ENCODE results near the gene KRTAP5-3.

KRTAP5-3 gene

DNA sequence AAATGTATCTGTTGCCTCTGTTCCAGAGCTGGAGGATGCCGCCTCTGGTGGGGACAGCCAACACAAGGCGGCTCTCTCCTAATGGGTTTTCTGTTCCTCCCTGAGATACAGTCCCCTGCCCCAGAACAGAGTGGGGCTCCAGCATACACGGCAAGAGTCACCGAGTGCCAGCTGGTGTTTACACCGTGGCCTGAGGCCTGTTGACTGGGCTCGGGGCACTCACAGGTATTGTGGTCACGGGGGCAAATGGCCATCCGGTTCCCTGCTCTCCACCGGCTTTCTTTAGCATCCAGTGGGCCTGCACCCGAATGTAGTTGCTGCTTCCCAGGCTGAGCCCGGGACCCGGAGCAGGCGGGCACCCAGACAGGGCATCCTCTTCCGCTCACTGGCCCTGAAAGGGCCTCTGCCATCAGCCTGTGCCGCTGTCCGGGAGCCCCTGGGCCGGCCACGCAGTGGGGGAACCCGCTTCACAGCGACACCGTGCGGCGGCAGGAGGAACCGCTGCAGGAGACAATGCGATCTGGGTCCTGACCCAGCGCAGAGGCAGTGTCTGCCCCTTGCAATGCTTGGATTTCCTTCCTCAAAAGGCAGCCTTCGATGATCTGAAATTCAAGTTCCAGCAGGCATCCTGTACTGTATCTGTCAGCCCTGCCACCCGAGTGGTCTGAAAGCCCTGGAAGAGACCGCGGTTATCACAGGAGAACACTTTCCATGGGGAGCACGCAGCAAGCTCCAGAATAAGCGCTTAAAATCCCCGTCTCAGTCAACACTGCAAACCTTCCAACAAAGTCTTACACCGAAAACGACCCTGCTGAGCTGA lies 20.5 kb upstream of the KRTAP5-3 start (continued):
- TF ChIP-seq, protein P1, sequence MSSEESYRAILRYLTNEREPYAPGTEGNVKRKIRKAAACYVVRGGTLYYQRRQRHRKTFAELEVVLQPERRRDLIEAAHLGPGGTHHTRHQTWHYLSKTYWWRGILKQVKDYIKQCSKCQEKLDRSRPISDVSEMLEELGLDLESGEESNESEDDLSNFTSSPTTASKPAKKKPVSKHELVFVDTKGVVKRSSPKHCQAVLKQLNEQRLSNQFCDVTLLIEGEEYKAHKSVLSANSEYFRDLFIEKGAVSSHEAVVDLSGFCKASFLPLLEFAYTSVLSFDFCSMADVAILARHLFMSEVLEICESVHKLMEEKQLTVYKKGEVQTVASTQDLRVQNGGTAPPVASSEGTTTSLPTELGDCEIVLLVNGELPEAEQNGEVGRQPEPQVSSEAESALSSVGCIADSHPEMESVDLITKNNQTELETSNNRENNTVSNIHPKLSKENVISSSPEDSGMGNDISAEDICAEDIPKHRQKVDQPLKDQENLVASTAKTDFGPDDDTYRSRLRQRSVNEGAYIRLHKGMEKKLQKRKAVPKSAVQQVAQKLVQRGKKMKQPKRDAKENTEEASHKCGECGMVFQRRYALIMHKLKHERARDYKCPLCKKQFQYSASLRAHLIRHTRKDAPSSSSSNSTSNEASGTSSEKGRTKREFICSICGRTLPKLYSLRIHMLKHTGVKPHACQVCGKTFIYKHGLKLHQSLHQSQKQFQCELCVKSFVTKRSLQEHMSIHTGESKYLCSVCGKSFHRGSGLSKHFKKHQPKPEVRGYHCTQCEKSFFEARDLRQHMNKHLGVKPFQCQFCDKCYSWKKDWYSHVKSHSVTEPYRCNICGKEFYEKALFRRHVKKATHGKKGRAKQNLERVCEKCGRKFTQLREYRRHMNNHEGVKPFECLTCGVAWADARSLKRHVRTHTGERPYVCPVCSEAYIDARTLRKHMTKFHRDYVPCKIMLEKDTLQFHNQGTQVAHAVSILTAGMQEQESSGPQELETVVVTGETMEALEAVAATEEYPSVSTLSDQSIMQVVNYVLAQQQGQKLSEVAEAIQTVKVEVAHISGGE (tag by site-specific recombination; conservative IDR thresholded peaks at IDR 0.05; ENCODE audit: low read depth) = no peak
- TF ChIP-seq ZNF398 (tag by site-specific recombination; IDR thresholded peaks at IDR 0.05) = no peak
- no peak for TF ChIP-seq ZSCAN18 (tag by site-specific recombination; IDR thresholded peaks at IDR 0.05)
- no peak for TF ChIP-seq KLF8 (tag by site-specific recombination; IDR thresholded peaks at IDR 0.05)
- TF ChIP-seq ZNF335 (tag by site-specific recombination; conservative IDR thresholded peaks at IDR 0.05) = peak; percentile 61
- TF ChIP-seq GLIS1 (tag by site-specific recombination; IDR thresholded peaks at IDR 0.05) = peak; percentile 62
- TF ChIP-seq, protein P2, sequence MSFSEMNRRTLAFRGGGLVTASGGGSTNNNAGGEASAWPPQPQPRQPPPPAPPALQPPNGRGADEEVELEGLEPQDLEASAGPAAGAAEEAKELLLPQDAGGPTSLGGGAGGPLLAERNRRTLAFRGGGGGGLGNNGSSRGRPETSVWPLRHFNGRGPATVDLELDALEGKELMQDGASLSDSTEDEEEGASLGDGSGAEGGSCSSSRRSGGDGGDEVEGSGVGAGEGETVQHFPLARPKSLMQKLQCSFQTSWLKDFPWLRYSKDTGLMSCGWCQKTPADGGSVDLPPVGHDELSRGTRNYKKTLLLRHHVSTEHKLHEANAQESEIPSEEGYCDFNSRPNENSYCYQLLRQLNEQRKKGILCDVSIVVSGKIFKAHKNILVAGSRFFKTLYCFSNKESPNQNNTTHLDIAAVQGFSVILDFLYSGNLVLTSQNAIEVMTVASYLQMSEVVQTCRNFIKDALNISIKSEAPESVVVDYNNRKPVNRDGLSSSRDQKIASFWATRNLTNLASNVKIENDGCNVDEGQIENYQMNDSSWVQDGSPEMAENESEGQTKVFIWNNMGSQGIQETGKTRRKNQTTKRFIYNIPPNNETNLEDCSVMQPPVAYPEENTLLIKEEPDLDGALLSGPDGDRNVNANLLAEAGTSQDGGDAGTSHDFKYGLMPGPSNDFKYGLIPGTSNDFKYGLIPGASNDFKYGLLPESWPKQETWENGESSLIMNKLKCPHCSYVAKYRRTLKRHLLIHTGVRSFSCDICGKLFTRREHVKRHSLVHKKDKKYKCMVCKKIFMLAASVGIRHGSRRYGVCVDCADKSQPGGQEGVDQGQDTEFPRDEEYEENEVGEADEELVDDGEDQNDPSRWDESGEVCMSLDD (tag by site-specific recombination; IDR thresholded peaks at IDR 0.05) = 0 out of 2 replicates have a peak, but pooled peaks have one; percentile 30
- no peak for TF ChIP-seq IKZF3 (tag by site-specific recombination; IDR thresholded peaks at IDR 0.05)
- no peak for TF ChIP-seq KLF9 (tag by site-specific recombination; IDR thresholded peaks at IDR 0.05; ENCODE audit: low read depth)
- TF ChIP-seq, protein P3, sequence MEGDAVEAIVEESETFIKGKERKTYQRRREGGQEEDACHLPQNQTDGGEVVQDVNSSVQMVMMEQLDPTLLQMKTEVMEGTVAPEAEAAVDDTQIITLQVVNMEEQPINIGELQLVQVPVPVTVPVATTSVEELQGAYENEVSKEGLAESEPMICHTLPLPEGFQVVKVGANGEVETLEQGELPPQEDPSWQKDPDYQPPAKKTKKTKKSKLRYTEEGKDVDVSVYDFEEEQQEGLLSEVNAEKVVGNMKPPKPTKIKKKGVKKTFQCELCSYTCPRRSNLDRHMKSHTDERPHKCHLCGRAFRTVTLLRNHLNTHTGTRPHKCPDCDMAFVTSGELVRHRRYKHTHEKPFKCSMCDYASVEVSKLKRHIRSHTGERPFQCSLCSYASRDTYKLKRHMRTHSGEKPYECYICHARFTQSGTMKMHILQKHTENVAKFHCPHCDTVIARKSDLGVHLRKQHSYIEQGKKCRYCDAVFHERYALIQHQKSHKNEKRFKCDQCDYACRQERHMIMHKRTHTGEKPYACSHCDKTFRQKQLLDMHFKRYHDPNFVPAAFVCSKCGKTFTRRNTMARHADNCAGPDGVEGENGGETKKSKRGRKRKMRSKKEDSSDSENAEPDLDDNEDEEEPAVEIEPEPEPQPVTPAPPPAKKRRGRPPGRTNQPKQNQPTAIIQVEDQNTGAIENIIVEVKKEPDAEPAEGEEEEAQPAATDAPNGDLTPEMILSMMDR (tag by site-specific recombination; IDR thresholded peaks at IDR 0.05) = peak; percentile 76
- no peak for TF ChIP-seq ZNF785 (tag by site-specific recombination; IDR thresholded peaks at IDR 0.05)
- no peak for TF ChIP-seq ZNF488 (tag by site-specific recombination; IDR thresholded peaks at IDR 0.05)
- no peak for TF ChIP-seq ZNF19 (tag by site-specific recombination; IDR thresholded peaks at IDR 0.05; ENCODE audit: low read depth)
- TF ChIP-seq, protein P4, sequence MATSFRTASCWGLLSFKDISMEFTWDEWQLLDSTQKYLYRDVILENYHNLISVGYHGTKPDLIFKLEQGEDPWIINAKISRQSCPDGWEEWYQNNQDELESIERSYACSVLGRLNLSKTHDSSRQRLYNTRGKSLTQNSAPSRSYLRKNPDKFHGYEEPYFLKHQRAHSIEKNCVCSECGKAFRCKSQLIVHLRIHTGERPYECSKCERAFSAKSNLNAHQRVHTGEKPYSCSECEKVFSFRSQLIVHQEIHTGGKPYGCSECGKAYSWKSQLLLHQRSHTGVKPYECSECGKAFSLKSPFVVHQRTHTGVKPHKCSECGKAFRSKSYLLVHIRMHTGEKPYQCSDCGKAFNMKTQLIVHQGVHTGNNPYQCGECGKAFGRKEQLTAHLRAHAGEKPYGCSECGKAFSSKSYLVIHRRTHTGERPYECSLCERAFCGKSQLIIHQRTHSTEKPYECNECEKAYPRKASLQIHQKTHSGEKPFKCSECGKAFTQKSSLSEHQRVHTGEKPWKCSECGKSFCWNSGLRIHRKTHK (tag by site-specific recombination; IDR thresholded peaks at IDR 0.05) = no peak
- TF ChIP-seq ZNF280C (tag by site-specific recombination; IDR thresholded peaks at IDR 0.05) = no peak
- TF ChIP-seq, protein P5, sequence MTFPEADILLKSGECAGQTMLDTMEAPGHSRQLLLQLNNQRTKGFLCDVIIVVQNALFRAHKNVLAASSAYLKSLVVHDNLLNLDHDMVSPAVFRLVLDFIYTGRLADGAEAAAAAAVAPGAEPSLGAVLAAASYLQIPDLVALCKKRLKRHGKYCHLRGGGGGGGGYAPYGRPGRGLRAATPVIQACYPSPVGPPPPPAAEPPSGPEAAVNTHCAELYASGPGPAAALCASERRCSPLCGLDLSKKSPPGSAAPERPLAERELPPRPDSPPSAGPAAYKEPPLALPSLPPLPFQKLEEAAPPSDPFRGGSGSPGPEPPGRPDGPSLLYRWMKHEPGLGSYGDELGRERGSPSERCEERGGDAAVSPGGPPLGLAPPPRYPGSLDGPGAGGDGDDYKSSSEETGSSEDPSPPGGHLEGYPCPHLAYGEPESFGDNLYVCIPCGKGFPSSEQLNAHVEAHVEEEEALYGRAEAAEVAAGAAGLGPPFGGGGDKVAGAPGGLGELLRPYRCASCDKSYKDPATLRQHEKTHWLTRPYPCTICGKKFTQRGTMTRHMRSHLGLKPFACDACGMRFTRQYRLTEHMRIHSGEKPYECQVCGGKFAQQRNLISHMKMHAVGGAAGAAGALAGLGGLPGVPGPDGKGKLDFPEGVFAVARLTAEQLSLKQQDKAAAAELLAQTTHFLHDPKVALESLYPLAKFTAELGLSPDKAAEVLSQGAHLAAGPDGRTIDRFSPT (tag by site-specific recombination; IDR thresholded peaks at IDR 0.05) = no peak
- TF ChIP-seq RBAK (tag by site-specific recombination; IDR thresholded peaks at IDR 0.05) = no peak
- TF ChIP-seq SCRT1 (tag by site-specific recombination; IDR thresholded peaks at IDR 0.05; ENCODE audit: borderline replicate concordance) = no peak
- TF ChIP-seq GLIS2 (tag by site-specific recombination; IDR thresholded peaks at IDR 0.05) = no peak

Data from HEK293 (cell line).